Right renal cortex interstitium (tissue), 3 donors: ENCODE measurements around the gene RARB. TPM values are rescaled to one million over a fixed set of nuclear protein-coding genes. Genes with fewer than 3 reads are reported as not detected.

Experiments used
- DNase-seq, 3 donors: peaks; one replicate each; pipeline ENCODE4 v3.0.0-alpha.2; 2013; ENCODE audit warnings: low read depth in 3 of 3, low spot score in 2 of 3
- polyA plus RNA-seq, 3 donors: library from polyadenylated mRNA; unstranded; fragments of 120-200 nt; gene quantifications; one replicate each; pipeline ENCODE4 v1.2.1, GENCODE V29; 2013; ENCODE audit not compliant: insufficient read length in 3 of 3

Gene RARB
- polyA plus RNA-seq, 3 donors, result 51.1 to 58.1 (median 57.0) TPM

GRCh38 chr3:25572919-25573385 lies 144.9 kb downstream of the RARB start:
- DNase-seq, result no peak

- DNase-seq, result no peak
Measured at GRCh38 chr3:25573386-25574171, 145.5 kb downstream of the RARB start.

- no peak for DNase-seq
Measured at GRCh38 chr3:25574172-25574765, 146.2 kb downstream of the RARB start.

GRCh38 chr3:25575001-25575400 lies 146.9 kb downstream of the RARB start:
- no peak for DNase-seq

GRCh38 chr3:25576146-25576545 lies 148.1 kb downstream of the RARB start:
- no peak for DNase-seq

DNA sequence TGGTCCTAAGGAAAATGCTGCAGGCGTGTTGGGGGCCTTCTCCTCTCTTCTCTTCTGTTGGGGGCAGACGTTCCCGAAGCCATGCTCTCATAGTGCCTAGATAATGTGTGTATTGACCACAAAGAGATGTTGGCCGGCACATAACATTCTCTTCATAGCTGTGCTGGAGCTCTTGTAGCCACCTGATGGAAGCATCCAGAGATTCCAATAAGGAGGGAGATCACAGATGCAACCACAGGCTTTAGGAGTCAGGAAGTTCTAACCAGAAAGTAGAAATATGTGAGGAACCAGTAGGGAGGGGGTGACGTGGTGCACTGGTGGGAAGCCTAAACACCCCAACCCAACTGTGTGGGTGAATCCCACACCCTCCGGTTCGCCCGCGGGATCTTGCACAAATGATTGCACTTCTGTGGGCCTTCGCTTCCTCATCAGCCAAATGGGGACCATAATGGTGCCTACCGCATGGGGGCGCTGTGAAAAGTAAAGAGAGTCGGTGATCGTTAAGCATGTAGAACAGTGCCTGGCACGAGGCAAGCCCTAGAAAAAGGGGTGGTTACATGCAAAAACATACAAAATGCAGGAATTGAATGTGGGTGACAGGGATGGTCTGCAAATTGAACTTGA lies 148.9 kb downstream of the RARB start:
- DNase-seq, result no peak

GRCh38 chr3:25578059-25578458 lies 150.0 kb downstream of the RARB start:
- DNase-seq, result no peak

GRCh38 chr3:25580534-25580933 lies 152.5 kb downstream of the RARB start:
- no peak for DNase-seq

- no peak for DNase-seq
Measured at GRCh38 chr3:25581335-25581734, 153.3 kb downstream of the RARB start.

DNA sequence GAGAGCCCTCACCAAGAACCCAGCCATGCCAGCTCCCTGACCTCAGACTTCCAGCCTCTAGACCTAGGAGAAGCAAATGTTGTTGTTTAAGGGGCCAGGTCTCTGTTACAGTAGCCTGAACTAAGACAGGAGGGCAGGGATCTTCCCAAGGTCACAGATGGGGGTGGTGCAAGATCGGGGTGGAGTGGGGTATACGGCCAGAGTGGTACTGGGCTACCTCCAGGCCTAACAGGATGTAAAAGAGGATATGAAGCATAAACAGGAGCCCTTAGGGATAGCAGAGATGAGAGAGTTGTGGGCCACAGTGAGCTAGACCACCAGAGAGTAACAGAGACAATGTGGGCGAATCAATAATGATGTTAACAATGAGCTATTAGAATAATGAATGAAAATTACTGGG lies 153.8 kb downstream of the RARB start:
- no peak for DNase-seq

DNA sequence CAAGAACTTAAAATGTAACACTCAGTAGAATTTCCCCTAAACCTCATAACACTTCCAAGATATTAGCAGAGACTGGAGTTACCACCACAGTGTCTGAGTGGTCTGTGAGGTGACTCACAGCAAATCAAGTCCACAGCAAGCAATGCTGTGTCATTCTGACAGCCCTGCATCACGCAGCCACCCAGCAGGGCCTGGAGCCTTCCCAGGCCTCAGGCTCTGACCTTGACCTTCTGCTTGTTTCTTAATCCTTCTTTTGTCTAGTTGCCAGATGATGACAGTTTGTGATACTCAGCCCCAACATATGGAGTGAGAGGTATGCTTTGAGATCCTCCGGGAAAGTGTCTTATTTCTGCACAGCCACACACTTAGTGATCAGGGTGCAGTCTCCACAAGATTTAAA lies 154.2 kb downstream of the RARB start:
- DNase-seq, result no peak

- DNase-seq, result no peak
Measured at GRCh38 chr3:25583343-25583742, 155.3 kb downstream of the RARB start.

DNA sequence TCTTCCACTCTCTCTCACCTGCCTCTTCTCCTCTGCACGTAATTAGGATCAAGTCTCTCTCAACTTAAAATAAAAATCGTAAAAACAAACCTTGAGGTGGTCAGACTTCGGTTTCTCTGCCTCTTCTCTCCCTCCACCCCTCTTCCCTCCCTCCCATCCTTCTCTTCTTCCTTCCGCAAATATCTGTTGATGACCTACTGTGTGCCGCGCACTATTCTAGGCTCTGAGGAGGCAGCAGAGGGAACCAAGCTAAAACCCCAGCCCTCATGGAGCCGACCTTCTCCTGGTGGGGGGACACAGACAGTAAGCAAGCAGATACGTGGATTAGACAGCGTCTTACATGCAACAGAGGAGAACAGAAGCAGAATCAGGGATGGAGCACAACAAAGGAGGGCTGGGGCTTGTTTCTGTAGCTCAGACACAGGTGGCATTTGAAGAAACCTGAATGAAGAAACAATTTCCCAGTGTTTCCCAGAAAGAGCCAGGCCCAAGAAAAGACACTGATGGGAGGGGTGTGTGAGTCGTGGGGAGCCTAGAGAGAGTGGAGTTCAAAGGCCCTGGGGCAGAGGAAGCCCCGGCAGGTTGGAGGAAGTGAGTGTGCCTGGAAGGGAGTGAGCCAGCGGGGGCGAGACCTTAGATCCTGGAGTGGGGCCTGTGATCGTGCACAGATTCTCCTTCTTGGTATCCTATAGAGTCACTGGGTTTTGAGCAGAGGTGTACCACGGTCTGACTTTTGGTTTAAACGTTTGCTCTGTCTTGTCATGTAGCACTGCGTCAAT lies 156.1 kb downstream of the RARB start:
- DNase-seq, result no peak

DNA sequence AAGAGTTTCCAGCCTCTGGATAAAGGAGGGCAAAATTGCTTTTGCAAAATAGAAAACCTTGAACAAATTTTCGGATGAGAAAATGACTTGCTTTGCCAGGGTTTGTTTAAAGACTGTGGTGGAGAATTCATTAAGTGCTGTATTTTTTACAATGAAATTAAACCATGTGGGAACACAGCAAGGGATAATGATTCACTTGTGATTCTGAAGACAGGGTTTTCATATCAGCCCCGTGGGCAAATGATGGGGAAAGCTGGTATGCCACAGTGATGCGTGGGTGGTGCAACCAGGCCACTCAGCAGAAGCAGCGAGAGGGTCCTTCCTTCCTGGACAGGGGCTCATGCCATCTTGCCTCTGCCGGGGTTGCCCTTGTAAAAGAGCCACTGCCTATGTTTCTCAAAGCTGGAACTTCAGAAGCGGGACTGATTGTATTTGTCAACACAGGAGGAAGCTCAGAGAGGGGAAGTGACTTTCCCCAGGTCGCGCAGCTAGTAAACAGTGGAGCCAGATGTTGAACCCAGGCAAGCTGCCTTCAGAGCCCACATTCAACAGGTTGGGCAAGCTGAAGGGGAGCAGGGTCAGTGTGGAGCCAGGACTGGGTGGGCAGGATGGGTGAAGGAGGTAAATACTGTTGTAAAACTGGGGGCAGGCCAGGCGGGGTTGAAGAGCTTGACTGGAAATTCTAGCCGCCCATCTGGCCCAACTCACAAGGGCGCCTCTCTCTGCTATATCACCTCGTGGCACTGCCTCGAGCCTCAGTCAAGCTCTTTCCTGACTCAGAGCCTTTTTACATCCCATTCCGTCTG lies 157.5 kb downstream of the RARB start:
- no peak for DNase-seq

- DNase-seq, result no peak
Measured at GRCh38 chr3:25586167-25586505, 158.1 kb downstream of the RARB start.

GRCh38 chr3:25586553-25586952 lies 158.5 kb downstream of the RARB start:
- DNase-seq, result no peak

DNA sequence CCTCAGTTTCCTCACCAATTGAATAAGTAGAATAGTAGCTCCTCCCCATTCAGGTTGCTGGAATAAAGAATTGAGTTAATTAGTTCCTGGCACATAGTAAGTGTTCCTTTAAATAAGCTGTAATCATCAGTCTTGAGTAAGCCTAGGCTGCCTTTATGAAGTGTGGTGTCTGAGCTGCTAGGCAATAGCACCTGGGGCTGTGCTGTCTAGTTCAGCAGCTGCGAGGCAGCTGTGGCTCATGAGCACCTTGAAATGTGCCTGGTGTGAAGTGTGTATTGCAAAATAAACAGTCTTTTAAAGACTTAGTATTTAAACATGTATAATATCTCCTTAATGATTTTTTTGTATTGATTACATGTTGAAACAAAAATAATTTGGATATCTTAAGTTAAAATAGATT lies 159.0 kb downstream of the RARB start:
- DNase-seq, result no peak

DNA sequence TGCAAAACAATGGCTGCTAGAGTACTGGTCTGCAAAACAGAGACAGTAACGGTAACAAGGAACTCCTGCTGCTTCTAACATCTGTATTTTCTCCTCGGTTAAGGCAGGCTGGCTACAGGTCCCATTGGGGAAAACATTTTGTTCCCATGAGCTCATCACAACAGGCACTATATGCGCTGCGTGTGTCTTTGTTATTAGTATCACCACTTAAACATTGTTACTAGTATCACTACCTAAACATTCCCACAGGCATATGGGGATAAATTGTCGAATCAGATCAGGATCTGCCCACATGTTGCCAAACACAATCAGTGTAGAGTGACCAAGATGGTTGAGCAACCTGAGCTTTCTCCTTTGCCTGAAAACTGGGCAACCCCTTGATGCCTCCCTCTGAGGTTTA lies 159.5 kb downstream of the RARB start:
- DNase-seq, result no peak

DNA sequence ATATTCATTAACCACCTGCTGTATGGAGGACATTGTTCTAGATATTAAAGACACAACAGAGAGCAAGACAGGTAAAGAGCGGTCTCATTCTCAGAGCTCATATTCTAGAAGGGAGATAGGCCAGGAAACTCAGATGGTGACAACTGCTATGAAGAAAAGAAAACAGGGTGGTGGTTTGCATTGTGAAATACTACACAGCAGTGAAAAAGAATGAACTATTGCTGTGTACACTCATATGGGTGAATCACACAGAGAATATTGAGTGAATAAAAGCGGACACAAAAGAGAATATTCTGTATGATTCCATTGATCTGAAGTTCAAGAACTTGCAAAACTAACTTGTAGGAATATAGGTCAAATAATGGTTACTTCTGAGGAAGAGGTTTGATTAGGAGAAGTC lies 159.9 kb downstream of the RARB start:
- DNase-seq, result no peak

- no peak for DNase-seq
Measured at GRCh38 chr3:25588441-25589103, 160.5 kb downstream of the RARB start.
